Ovary (tissue), 9 donors: Measurements from ENCODE around the gene HOXB1. TPM values are rescaled to one million over a fixed set of nuclear protein-coding genes. Genes with fewer than 3 reads are reported as not detected.

Experiments
- DNase-seq, 5 donors: peaks; one replicate each; pipeline ENCODE4 v3.0.0-alpha.2; 2019 to 2020
- H3K27ac ChIP-seq, 2 donors: fragments of 200-600 bp; one replicate each; pipeline versions ENCODE4 v1.5.1 to v1.8.0; 2019 to 2022
- H3K27me3 ChIP-seq: fragments of 200-600 bp; one replicate; pipeline ENCODE4 v1.8.0; 2022
- H3K36me3 ChIP-seq: fragments of 200-600 bp; sonication (generic); one replicate; pipeline ENCODE4 v1.5.1; 2019
- H3K4me1 ChIP-seq: one replicate; pipeline ENCODE4 v1.8.1; 2013; ENCODE audit warnings: mild to moderate bottlenecking, moderate library complexity; ENCODE audit not compliant: insufficient read depth
- H3K4me3 ChIP-seq: fragments of 200-600 bp; sonication (generic); one replicate; pipeline ENCODE4 v1.5.1; 2017
- H3K9me3 ChIP-seq, 2 donors: fragments of 200-600 bp in 1 of 2; sonication (generic) in 1 of 2; one replicate each; pipeline versions ENCODE4 v1.5.1 to v1.8.1; 2013 to 2019; ENCODE audit warnings: mild to moderate bottlenecking in 1 of 2, moderate library complexity in 1 of 2
- EP300 ChIP-seq: sonication (generic); formaldehyde crosslinking; IDR thresholded peaks from one replicate; pipeline ENCODE4 v1.6.1; 2017; ENCODE audit warnings: antibody characterized with exemption
- POLR2A ChIP-seq: fragments of 450-650 bp; IDR thresholded peaks from one replicate; pipeline ENCODE4 v1.6.1; 2017; ENCODE audit warnings: antibody characterized with exemption, mild to moderate bottlenecking, moderate library complexity
- WGBS, 3 donors: extraction: QIAGEN DNeasy Blood & Tissue Kit in 1 of 3; methylation state at CpG; one replicate each; pipeline versions ENCODE4 v1.1.5 to v1.1.7; 2013 to 2017; 5-methylcytosine and 5-hydroxymethylcytosine counted together
- intact Hi-C, 4 donors: fragments of 100-400 bp; cut with DNase I; formaldehyde crosslinking; loops; one replicate each; pipeline versions ENCODE4 v1.11.0 to v1.15.1; 2022 to 2023
- polyA plus RNA-seq, 2 donors: library from polyadenylated mRNA; stranded (reverse); fragments of 200-250 nt in 1 of 2; fragments of 350-450 nt in 1 of 2; fragmentation: Illumina TruSeq in 1 of 2; extraction: RNeasy Lipid Tissue Mini Kit (QIAGEN cat#74804) in 1 of 2; gene quantifications; one replicate each; pipeline ENCODE4 v1.2.3, GENCODE V29; 2013 to 2014
- total RNA-seq, 7 donors: library from RNA; depleted of rRNA in 2 of 7; stranded (reverse); fragments of >200 nt in 2 of 7; fragmentation: NEBNext Ultra II Directional in 3 of 7; extraction: Animal tissue kit (Norgen Biotek cat#: 25700) in 3 of 7; gene quantifications; one replicate each; pipeline versions ENCODE4 v1.1.0 to v1.2.4, GENCODE V29; 2016 to 2023
- TF ChIP-seq, protein P1 (sequence below), 3 donors: fragments of 450-650 bp in 2 of 3; fragments of 200-600 bp in 1 of 3; IDR thresholded peaks; one replicate each; pipeline versions ENCODE4 v1.5.1 to v1.8.0; 2016 to 2022; ENCODE audit warnings: antibody characterized with exemption in 3 of 3, mild to moderate bottlenecking in 1 of 3
- donor health status: DM: no; HTN: no; CAD: no; lungs with moderate emphysema.
- donor health status: DM: no; HTN: no; CAD: no.
- donor health status: Bipolar disorder and iron deficiency.
- donor health status: DM: yes; HTN: yes; CAD: no.
- donor health status: DM: no; HTN: no; CAD: no.
- donor health status: DM: yes; HTN: yes; CAD: no.

The HOXB1 gene
- total and polyA plus RNA-seq, 9 donors: not detected

DNA sequence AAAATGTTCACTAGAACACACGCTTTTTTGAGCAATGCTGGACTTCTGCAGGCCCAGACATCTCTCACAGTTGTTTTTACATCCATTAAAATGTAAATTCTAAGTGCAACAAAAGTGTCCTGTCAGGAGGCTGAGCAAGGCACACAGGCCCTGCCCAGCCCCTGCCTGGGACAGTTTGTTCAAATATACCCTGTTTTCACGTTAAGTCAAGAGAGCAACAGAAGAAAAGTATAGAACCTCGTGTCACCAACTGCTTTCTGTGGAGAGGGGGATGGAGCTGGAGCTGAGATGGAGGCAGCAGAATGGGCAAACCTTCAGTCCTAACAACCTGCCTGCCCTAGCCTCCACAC is 18.4 kb upstream of the HOXB1 start:
- no peaks in the 10 kb centered on the region for H3K4me1 ChIP-seq
- H3K27ac ChIP-seq: no peak overlapping the region
- intact Hi-C loops: loop anchor here in 1 of 4 donors (5.0 kb wide), 1 partner anchor 1603 kb away; the partner anchor contains the start of gene PPP1R9B
- H3K9me3 ChIP-seq: peaks cover 0 to 4% of the 10 kb centered on the region in 2 donors
- no peaks in the 10 kb centered on the region for H3K36me3 ChIP-seq
- DNase-seq: no peak
- WGBS, 3 donors: 71 to 74% (median 72%) methylated on average over 3 of the region's 3 CpGs
- no peaks in the 10 kb centered on the region for H3K27me3 ChIP-seq
- no peak overlapping the region for H3K4me3 ChIP-seq
- TF ChIP-seq, protein P1, sequence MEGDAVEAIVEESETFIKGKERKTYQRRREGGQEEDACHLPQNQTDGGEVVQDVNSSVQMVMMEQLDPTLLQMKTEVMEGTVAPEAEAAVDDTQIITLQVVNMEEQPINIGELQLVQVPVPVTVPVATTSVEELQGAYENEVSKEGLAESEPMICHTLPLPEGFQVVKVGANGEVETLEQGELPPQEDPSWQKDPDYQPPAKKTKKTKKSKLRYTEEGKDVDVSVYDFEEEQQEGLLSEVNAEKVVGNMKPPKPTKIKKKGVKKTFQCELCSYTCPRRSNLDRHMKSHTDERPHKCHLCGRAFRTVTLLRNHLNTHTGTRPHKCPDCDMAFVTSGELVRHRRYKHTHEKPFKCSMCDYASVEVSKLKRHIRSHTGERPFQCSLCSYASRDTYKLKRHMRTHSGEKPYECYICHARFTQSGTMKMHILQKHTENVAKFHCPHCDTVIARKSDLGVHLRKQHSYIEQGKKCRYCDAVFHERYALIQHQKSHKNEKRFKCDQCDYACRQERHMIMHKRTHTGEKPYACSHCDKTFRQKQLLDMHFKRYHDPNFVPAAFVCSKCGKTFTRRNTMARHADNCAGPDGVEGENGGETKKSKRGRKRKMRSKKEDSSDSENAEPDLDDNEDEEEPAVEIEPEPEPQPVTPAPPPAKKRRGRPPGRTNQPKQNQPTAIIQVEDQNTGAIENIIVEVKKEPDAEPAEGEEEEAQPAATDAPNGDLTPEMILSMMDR (IDR thresholded peaks at IDR 0.05): no peak
- TF ChIP-seq EP300 (no peak), POLR2A (no peak)

DNA sequence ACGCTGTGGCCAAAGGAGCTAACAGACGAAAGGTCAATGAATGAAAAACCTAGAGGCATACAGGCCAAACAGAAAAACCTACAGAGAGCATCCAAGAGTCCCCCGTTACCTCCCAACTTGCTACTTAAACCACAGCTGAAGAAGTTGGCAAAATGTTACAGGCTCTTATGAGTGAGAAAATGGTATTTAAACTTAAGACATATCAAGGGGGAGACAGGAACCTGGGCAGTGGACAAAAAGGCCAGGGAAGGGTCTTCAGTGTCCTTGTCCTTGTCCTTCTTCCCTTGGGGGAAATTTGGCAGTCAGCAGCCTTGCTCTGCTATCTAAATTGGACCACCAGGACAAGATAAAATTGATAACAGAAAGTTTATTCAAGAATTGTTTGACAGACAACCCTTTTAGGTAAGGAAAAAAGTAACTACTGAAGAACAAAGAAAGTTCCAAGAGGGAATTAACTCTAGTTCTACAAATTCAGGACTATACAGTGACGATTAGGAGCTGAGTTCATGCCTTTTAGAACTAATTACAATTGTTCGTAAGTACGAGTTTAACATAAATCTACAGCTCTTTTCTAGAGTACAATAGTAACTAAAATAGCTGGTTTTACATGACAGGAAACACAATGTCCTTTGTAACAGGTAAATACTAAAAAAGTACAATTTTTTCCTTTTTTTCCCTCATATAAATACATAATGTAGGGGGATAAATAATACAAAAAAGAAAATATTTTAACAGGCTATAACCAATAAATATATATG is 17.9 kb upstream of the HOXB1 start:
- no peak for TF ChIP-seq POLR2A
- TF ChIP-seq EP300: no peak
- TF ChIP-seq, protein P1 (IDR thresholded peaks at IDR 0.05): no peak
- Histone ChIP-seq H3K27ac (no peak overlapping the region), H3K9me3 (peaks cover 0 to 4% of the 10 kb centered on the region in 2 donors), H3K27me3 (no peaks in the 10 kb centered on the region), H3K4me1 (no peaks in the 10 kb centered on the region), H3K4me3 (no peak overlapping the region), H3K36me3 (no peaks in the 10 kb centered on the region)
- intact Hi-C loops: loop anchor here in 1 of 4 donors (5.0 kb wide), 1 partner anchor 1604 kb away; the partner anchor contains the start of gene PPP1R9B
- WGBS, 3 donors: 59 to 65% (median 62%) methylated on average over 6 of the region's 6 CpGs
- no peak for DNase-seq

DNA sequence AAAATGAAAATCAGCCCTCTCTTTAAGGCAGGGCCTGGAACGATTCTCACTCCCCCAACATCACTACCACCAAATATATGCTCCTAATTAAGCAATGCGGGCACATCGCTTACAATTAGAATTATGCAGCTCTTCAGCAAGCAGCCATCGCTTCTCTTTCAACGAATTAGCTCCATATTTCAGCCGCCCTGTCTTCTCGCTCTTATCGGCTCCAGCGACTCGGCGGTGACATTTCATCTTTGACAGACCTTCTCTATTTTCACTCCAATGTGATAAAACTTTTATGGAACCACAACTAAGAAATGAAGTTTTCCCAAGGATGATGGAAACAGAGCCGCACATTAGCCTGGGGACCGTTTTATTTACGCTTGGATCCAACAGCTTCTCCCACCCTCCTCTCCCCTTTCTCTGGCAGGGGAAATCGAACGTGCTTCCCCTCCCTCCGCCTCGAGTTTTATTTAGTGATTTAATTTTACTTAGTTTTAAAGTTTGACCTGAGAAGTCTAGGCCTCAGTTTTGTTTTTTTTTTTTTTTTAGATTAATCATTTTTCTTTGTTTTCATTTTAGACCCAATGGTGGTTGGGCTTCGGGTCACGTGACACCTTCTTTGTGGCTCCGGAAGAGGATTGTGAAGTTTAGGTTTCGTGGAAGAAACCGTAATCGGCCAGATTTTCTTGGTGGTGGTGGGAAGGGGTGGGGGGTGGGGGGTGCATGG is 17.2 kb upstream of the HOXB1 start:
- WGBS, 3 donors: 24 to 33% (median 27%) methylated on average over 24 of the region's 24 CpGs
- no peaks in the 10 kb centered on the region for H3K27me3 ChIP-seq
- DNase-seq: no peak

More for the DNA sequence above, 17.2 kb upstream of the HOXB1 start:
- Histone ChIP-seq H3K4me1 (no peaks in the 10 kb centered on the region), H3K4me3 (peak overlapping the region; percentile 17), H3K9me3 (peaks cover 0 to 4% of the 10 kb centered on the region in 2 donors), H3K36me3 (no peaks in the 10 kb centered on the region), H3K27ac (no peak overlapping the region)
- TF ChIP-seq POLR2A (no peak), EP300 (no peak)
- TF ChIP-seq, protein P1 (IDR thresholded peaks at IDR 0.05): no peak
- intact Hi-C loops: loop anchor here in 1 of 4 donors (5.0 kb wide), 1 partner anchor 1604 kb away; the partner anchor contains the start of gene PPP1R9B
